SIG-M5 treated with dmso at 0.1 percent for 504 hours (cell line): Measurements from ENCODE around the gene CES1.
"Not testable (repeated sequence)": the region's sequence is repeated elsewhere in the genome, so short reads cannot be mapped to it uniquely, and the experiment has no call there.

Experiments used
- DNase-seq: peaks from one replicate; lab custom pipeline; 2025; ENCODE audit not compliant: unreplicated experiment; lab: John Stamatoyannopoulos, UW

CES1 gene

GRCh38 chr16:55832425-55832772 is 497 bp downstream of the CES1 start:
- no peak for DNase-seq

DNA sequence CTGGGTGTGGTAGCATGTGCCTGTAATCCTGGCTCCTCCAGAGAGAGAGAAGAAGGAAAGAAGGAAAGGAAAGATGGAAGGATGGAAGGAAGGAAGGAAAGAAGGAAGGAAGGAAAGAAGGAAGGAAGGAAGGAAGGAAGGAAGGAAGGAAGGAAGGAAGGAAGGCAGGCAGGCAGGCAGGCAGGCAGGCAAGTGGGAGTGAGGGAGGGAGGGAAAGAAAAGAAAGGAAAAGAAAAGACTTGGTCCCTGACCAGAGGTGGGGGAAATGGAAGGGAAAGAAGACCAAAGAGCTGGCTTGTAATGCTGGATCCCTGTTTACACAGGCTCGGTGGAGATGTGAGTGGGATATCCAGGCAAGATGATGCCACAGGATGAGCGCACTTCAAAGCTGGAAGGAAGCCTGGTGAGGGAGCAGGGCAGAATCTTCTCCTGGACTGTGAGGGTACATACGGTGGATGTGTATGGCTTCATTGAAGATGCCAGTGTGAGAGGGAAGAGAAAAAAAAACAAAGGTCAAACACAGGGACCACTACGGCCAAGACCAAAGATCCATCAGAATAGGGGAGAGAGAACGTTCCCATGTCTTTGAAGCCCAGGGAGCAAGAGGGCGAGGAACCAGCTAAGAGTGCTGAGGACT is 2.1 kb downstream of the CES1 start:
- no peak for DNase-seq

- DNase-seq: not testable (repeated sequence)
Observed at GRCh38 chr16:55829232-55829631, 3.7 kb downstream of the CES1 start.

- no peak for DNase-seq
Observed at GRCh38 chr16:55828680-55829079, 4.2 kb downstream of the CES1 start.

GRCh38 chr16:55825115-55825728 is 7.7 kb downstream of the CES1 start:
- no peak for DNase-seq

DNA sequence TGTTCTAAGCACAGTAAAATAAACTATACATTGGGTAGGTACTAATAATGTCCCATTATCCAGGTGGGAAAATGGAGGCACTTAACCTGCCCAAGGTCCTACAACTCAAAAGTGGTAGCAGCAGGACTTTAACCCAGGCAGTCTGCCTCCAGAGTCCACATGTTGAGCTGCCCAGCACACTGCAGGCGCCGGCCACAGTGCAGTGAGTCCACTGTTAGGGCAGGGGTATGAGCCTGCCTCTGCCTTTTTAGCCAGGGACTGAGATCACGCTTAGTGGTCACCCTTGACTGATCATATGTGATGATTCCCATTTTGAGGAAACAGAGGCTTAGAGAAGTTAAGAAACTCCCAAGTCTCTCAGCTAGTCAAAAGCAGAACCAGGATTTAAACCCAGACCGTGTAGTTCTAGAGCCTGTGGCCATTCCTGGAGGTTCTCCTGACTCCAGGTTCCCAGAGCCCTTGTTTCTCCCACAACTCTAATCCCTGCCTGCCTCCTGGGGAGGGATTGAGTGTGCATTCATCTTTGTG is 8.4 kb downstream of the CES1 start:
- DNase-seq: no peak

DNA sequence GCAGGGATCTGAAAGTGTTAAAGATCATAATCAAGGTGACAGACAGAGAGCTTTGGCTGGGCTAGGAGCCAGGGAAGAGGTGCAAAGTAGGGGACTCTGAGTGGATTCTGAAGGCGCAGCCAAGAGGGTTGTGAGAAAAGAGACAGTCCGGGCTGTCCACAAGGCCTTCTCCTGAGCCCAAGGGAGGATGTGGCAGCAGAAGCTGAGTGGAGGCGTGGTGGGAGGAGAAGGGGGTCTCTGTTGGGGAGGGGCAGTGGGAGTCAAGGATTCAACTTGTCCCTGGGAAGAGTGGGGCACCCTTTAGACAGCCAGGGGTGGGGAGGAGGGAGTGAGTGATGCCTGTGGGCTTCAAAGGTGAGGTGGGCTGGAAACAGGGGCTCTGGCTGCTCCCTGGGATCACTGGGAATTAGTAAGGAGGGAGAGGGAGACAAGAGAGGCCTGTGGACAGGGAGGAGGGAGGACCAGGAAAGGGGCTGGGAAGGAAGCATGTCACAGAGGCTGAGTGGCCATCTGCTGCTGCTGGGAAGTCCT is 10.6 kb downstream of the CES1 start:
- DNase-seq: no peak

DNA sequence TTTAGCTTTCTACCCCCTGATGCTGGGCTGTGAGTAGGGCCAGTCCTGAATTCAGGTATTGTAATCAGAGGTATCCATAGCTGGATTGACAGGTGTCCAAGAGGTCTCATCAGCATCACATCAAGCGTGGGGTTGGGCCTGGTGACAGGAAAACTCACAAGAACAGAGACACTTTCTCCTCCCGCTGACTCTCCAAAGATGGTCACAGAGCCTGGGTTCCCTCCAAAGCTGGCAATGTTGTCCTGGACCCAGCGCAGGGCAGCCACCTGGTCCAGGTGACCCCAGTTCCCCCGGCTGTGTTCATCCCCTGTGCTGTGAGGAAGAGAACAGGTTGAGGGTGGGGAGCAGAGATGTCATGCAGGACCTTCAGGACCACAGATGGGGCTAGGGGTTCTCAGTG is 11.7 kb downstream of the CES1 start:
- no peak for DNase-seq

DNA sequence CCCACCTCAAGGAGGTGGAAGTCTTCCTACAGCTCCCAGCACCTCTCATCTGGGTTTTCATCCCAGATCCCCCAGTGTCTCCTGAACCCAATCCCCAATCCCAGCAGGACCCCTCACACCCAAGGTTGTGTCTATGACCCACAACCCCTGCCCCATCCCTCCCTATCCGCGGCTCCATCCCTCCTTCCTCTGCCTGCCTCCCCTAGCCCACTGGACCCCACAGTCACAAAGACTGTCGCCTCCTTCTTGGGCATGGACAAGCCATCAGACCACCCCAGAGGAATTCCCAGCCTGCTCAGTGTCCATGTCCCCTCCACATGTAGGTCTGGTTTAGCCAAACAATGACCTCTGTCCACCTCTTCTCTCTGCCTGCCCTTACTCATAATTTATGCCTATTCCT is 12.3 kb downstream of the CES1 start:
- no peak for DNase-seq

DNA sequence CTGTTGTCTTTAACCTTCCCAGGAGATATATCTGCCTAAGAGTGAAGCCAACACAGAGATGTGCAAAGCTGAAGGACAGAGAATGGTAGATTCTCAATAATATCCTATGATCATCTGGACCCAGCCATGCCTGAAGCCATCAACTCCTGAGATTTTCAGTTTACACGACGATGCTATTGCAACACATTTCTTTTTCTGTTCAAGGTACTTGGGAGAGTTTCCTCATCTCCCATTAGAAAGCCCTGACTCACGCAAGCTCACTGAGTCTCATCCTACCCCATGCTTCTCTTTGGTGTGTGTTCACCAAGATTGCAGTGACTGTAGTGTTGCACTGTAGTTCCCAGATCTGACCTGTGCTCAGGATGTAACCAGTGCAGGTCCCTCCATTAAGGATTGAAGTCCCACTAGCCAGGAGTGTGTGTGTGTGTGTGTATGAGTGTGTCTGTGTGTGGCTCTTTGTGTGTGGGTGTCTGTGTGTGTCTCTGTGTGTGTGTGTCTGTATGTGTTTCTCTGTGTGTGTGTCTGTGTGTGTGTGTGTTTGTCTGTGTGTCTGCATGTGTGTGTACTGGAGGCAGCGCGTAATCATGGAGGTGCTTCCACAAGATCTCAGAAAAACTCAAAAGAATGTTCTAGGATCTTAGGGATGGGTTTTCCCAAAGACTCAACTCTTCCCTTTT is 15.5 kb downstream of the CES1 start:
- no peak for DNase-seq

- DNase-seq: not testable (repeated sequence)
Observed at GRCh38 chr16:55816222-55816621, 16.7 kb downstream of the CES1 start.

DNA sequence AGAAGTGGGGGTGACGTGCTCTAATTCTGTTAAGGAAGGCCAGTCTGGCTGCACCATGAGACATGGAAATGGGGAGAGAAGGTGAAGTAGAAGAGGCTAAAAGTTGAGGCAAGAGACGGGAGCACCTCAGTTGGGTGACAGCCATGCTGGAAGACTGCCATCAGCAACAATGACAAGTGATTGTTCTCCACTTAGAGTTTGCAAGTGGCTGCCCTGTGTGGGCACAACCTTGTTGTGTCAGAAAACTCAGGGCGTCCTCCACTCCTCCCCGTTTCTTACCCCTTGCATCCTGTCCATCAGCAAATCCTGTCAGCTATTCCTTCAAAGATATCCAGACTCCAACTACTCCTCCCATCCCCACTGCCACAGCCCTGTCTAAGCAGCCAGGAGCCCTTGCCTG is 17.6 kb downstream of the CES1 start:
- DNase-seq: no peak

- DNase-seq: not testable (repeated sequence)
Observed at GRCh38 chr16:55814174-55814573, 18.7 kb downstream of the CES1 start.

- not testable (repeated sequence) for DNase-seq
Observed at GRCh38 chr16:55813730-55814129, 19.2 kb downstream of the CES1 start.

DNA sequence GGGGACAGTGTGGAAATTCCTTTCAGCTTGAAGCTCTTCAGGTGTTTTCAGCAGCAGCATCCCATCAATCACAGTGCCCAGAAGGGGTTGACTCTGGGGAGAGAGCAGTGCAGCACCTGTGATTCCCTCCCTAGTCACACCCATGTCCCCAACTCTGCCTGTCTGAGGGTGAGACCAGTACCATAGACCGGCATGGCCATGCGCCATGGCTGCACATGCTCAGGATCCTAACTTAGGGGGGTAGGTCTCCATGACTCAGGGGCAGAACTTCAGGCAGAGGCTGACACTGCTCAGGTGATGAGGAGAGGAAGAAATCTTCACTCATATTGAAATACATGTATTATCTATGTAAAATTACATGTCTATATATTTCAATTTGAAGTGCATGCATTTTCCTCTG is 19.9 kb downstream of the CES1 start:
- no peak for DNase-seq

- no peak for DNase-seq
Observed at GRCh38 chr16:55811811-55812210, 21.1 kb downstream of the CES1 start.

GRCh38 chr16:55810451-55810961 is 22.4 kb downstream of the CES1 start:
- no peak for DNase-seq

DNA sequence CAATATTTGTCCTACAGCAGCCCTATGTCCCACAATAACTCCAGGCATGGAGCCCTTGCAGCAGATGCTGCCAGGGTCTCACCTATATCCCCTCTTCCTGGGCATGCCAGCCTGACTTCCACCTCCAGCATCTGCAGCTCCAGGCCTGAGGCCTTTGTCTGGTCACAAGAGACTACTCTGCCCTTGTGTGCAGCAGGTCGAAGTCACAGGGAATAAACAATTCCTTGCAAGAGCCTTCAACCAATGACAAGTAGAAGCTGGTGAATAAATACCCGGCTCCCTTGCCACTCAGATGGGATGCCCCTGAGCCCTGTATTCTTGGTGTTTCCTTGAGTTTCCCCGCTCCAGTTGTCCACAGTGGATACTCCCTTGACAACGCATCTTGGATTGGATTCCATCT is 23.0 kb downstream of the CES1 start:
- no peak for DNase-seq

- no peak for DNase-seq
Observed at GRCh38 chr16:55809386-55809785, 23.5 kb downstream of the CES1 start.

DNA sequence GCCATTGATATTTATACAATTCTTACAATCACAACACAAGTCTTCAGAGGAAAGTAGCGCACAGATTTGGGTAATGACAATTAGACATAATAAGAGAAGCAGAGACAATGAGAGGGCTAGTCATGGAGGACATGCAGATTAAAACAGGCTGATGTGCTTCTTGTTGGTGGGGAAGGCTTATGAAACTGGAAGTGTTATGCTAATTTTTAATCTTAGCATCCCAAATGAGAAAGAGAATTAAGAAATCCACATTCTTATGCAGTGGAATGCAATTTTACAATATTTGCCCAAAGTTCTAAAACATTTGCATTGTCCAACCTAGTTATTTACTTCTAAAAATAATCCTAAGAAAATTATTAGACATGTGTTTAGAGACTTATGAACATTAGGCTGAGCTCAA is 24.6 kb downstream of the CES1 start:
- DNase-seq: peak; percentile 18

GRCh38 chr16:55805104-55805503 is 27.8 kb downstream of the CES1 start:
- DNase-seq: not testable (repeated sequence)

DNA sequence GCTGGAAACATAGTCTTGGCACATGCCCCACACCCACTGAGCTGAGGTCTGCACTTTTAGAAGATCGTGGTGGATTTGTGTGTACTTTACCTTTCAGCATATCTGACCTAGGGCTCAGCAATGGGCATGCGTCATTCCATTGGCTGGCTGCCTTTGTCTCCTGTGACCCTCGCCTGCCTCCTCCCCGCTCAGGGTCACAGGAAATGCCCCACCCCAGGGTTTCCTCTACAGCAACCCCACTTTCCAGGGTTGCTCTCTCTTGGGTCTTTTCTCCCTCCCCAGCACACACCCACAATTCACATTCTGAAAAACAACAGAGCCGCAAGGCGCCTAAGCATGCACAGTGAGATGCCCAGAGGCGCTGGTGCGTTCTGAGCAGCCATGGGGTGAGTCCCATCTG is 29.2 kb downstream of the CES1 start:
- DNase-seq: not testable (repeated sequence)
